Prostate gland (tissue), 2 donors: ENCODE results near the gene TMC1.

Experiments
- CTCF ChIP-seq, 4 experiments: fragments of 200-600 bp in 2 of 4; fragments of 450-650 bp in 2 of 4; sonication (generic) in 2 of 4; IDR thresholded peaks; 1 replicate in 3 of 4; 2 replicates in 1 of 4; pipeline ENCODE4 v1.5.1; 2016 to 2019; ENCODE audit warnings: antibody characterized with exemption in 4 of 4, mild to moderate bottlenecking in 2 of 4, moderate library complexity in 2 of 4
- POLR2A ChIP-seq: fragments of 450-650 bp; IDR thresholded peaks from one replicate; pipeline ENCODE4 v1.6.1; 2016; ENCODE audit warnings: antibody characterized with exemption, mild to moderate bottlenecking

GRCh38 chr9:72680593-72681282, 159.3 kb downstream of the TMC1 start:
- TF ChIP-seq CTCF (IDR thresholded peaks at IDR 0.05): no peak
- no peak for TF ChIP-seq POLR2A
